Pancreas (tissue), 10 donors: ENCODE data around the gene PDCD7. TPM values are rescaled to one million over a fixed set of nuclear protein-coding genes. Genes with fewer than 3 reads are reported as not detected.

Source experiments
- ATAC-seq, 4 donors: fragments of 200-7000 bp; cut with Tn5 transposase; one replicate each; pipeline versions ENCODE4 v1.8.0 to v1.9.1; 2020; ENCODE audit warnings: mild to moderate bottlenecking in 4 of 4, moderate library complexity in 4 of 4
- DNase-seq, 6 donors: peaks; one replicate each; pipeline ENCODE4 v3.0.0-alpha.2; 2020
- FAIRE-seq: peaks from 2 replicates; lab custom pipeline; 2012; peaks lifted over from hg19 to GRCh38; lab: Jason Lieb, UNC
- H3K27ac ChIP-seq, 4 donors: fragments of 200-600 bp; sonication (generic); 1 replicate in 3 of 4; 2 replicates in 1 of 4; pipeline versions ENCODE4 v1.5.0 to v1.8.0; 2020
- H3K27me3 ChIP-seq, 4 donors: fragments of 200-600 bp; one replicate each; pipeline ENCODE4 v1.8.0; 2021
- H3K36me3 ChIP-seq, 3 donors: fragments of 200-600 bp; sonication (generic) in 1 of 3; one replicate each; pipeline versions ENCODE4 v1.5.0 to v1.8.0; 2020 to 2021
- H3K4me1 ChIP-seq, 3 donors: fragments of 200-600 bp; one replicate each; pipeline ENCODE4 v1.8.0; 2021
- H3K4me3 ChIP-seq, 4 donors: fragments of 200-600 bp; sonication (generic) in 2 of 4; one replicate each; pipeline versions ENCODE4 v1.5.0 to v1.8.0; 2020 to 2021
- H3K9me3 ChIP-seq, 4 donors: fragments of 200-600 bp; one replicate each; pipeline ENCODE4 v1.8.0; 2021
- CTCF ChIP-seq, 4 donors: fragments of 200-600 bp; sonication (generic) in 3 of 4; IDR thresholded peaks; one replicate each; pipeline versions ENCODE4 v1.5.0 to v1.8.0; 2021; ENCODE audit warnings: antibody characterized with exemption in 4 of 4
- WGBS, 2 donors: extraction: QIAGEN DNeasy Blood & Tissue Kit; methylation state at CpG; one replicate each; pipeline ENCODE4 v1.1.7; 2013; 5-methylcytosine and 5-hydroxymethylcytosine counted together
- intact Hi-C, 3 donors: fragments of 100-400 bp; cut with DNase I; formaldehyde crosslinking; loops; one replicate each; pipeline versions ENCODE4 v1.11.1 to v1.14.2; 2022
- polyA plus RNA-seq, 2 donors: library from polyadenylated mRNA; stranded (reverse); fragments of 200-250 nt; gene quantifications; one replicate each; pipeline ENCODE4 v1.2.3, GENCODE V29; 2013
- total RNA-seq, 6 donors: library from RNA; stranded (reverse); fragmentation: NEBNext Ultra II Directional in 4 of 6; extraction: Animal tissue kit (Norgen Biotek cat#: 25700) in 4 of 6; gene quantifications; one replicate each; pipeline versions ENCODE4 v1.2.1 to v1.2.4, GENCODE V29; 2021 to 2023
- donor health status: healthy with polysubstance abuse.
- donor health status: DM: no; HTN: no; CAD: no; lungs with moderate emphysema.
- donor health status: DM: no; HTN: no; CAD: no.
- donor health status: control.
- donor health status: control.
- donor health status: Bipolar disorder and iron deficiency.
- donor health status: DM: yes; HTN: yes; CAD: no.
- donor health status: DM: no; HTN: no; CAD: no.
- donor health status: DM: no; HTN: no; CAD: no.
- donor health status: DM: yes; HTN: yes; CAD: no.

PDCD7 gene
- total and polyA plus RNA-seq, 8 donors: 7.3 to 13.1 (median 9.3) TPM

GRCh38 chr15:65097651-65098263 lies 35.9 kb downstream of the PDCD7 start:
- intact Hi-C loops: no loop called here
- no peak for TF ChIP-seq CTCF (IDR thresholded peaks at IDR 0.05)
- Histone ChIP-seq H3K9me3 (no peaks in the 10 kb centered on the region), H3K4me1 (no peaks in the 10 kb centered on the region), H3K4me3 (no peak overlapping the region), H3K27me3 (no peaks in the 10 kb centered on the region), H3K36me3 (peaks cover 0 to 10% (median 2%) of the 10 kb centered on the region in 3 donors), H3K27ac (no peak overlapping the region)
- 90 to 93% methylated on average over 7 of the region's 7 CpGs for WGBS, 2 donors
- no peak for FAIRE-seq
- no peak for ATAC-seq
- peak in 1 of 6 donors; percentile 24 for DNase-seq

DNA sequence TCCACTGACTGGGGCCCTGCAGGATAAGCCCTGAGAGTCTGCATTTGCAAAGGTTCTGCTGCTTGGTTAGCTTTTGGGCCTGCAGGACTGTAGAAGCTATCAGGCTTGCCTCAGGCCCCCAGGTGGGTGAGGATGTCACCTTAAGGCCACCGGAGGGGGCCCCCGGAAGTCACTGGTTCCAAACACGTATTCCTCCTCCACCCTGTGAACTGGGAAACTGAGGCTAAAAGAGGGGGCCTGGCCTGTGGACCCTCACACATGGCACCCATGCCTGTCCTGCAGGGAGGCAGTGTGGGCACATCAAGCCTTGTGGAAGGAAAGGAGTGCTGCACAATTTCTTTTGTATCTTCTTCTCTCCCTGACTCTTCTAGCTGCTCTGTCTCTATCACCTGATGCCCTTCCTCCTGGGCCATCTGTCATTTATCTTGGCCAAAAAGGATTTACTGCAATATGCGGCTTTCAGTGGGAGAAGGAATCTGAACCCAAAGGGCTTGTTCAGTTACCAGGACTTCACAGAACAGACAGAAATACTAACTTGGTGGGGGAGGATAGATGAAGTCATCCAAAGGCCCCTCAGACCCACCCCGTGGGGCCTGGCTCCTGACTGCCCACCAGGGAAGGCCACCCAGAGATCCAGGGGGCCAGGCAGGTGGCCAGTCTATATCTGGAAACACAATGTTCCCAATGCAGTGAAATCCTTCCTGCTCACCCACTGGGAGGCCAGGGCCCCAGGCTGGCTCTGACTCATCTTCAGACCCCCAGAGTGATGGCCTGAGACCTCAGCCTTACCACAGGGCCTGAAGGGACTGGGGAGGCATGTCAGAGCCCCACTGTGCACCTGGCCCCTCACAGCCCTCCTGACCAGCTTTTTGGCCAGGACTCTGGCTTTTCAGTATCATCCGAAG lies 36.9 kb downstream of the PDCD7 start:
- no peak for TF ChIP-seq CTCF (IDR thresholded peaks at IDR 0.05)
- Histone ChIP-seq H3K27me3 (no peaks in the 10 kb centered on the region), H3K4me3 (no peak overlapping the region), H3K9me3 (no peaks in the 10 kb centered on the region), H3K36me3 (peaks cover 0 to 10% (median 2%) of the 10 kb centered on the region in 3 donors), H3K4me1 (no peaks in the 10 kb centered on the region), H3K27ac (no peak overlapping the region)
- intact Hi-C loops: no loop called here
- DNase-seq (peak in 1 of 6 donors; percentile 22), FAIRE-seq (no peak), ATAC-seq (no peak)
- 88 to 89% methylated on average over 6 of the region's 6 CpGs for WGBS, 2 donors

- no peak overlapping the region for H3K27ac ChIP-seq
- H3K27me3 ChIP-seq: no peaks in the 10 kb centered on the region
- H3K9me3 ChIP-seq: no peaks in the 10 kb centered on the region
- 80 to 84% methylated on average over 6 of the region's 6 CpGs for WGBS, 2 donors
- no peak overlapping the region for H3K4me3 ChIP-seq
- ATAC-seq (no peak), FAIRE-seq (no peak), DNase-seq (peak in 1 of 6 donors; percentile 36)
- TF ChIP-seq CTCF (IDR thresholded peaks at IDR 0.05): no peak
- no peaks in the 10 kb centered on the region for H3K4me1 ChIP-seq
- peaks cover 0 to 10% (median 2%) of the 10 kb centered on the region in 3 donors for H3K36me3 ChIP-seq
- intact Hi-C loops: no loop called here
Observed at GRCh38 chr15:65095747-65096104, 37.9 kb downstream of the PDCD7 start.

DNA sequence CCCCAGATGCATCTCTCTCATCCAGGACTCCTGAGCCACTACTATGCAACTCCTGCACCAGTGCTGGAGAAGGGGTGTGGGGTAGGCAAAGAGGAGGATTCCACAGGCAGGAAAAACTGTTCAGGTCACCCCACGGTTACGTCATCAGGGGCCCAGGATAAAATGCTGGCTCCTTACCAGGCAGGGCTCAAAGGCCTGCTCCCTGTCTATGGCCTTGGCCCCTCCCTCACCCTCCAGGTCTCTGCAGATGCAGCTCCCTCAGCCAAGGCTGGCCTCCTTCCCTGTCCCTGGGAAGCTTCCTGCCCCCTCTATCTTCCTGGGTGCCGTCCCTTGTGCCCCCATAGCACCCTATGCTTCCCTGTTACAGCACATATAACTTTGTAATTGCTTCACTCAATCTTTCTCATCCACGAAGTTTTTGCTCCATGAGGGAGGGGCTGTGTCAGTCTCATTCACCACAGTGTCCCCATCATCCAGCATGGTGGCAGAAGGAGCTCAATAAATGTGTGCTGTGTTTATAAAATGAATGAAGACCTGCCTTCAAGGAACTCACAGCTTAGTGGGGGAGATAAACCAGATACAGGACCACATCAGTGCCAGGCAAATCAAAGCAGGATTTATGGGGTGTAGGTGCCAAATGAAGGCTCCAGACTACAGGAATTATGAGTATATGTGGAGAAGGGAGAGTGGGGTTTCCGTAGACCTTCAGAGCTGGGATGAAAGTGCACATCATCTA lies 38.4 kb downstream of the PDCD7 start:
- no peak for ATAC-seq
- WGBS, 2 donors: 62 to 64% methylated on average over 5 of the region's 5 CpGs
- peak in 1 of 6 donors; percentile 21 for DNase-seq
- H3K27ac ChIP-seq: no peak overlapping the region
- no peak overlapping the region for H3K4me3 ChIP-seq
- FAIRE-seq: no peak
- TF ChIP-seq CTCF (IDR thresholded peaks at IDR 0.05): no peak
- H3K9me3 ChIP-seq: no peaks in the 10 kb centered on the region
- no peaks in the 10 kb centered on the region for H3K4me1 ChIP-seq
- intact Hi-C loops: no loop called here
- peaks cover 0 to 10% (median 2%) of the 10 kb centered on the region in 3 donors for H3K36me3 ChIP-seq
- H3K27me3 ChIP-seq: no peaks in the 10 kb centered on the region
